Measurements from ENCODE around the gene PLPP2. TPM values are rescaled to one million over a fixed set of nuclear protein-coding genes. Genes with fewer than 3 reads are reported as not detected.

Gene PLPP2
- total RNA-seq, 2 donors from 2014 or later, result 40.1 to 76.6 TPM

GRCh38 chr19:296476-297225, 5.4 kb upstream of the PLPP2 start:
- WGBS, result 88% methylated on average over 22 of the region's 22 CpGs
- Histone ChIP-seq H3K4me1 (replicated peaks) (peaks cover 9% of the 10 kb centered on the region), H3K27me3 (replicated peaks; ENCODE audit: insufficient read depth) (no peaks in the 10 kb centered on the region), H3K27ac (peak overlapping the region in 1 of 2 donors; percentile 3), H3K4me3 (no peak overlapping the region), H3K36me3 (no peaks in the 10 kb centered on the region), H3K9me3 (no peaks in the 10 kb centered on the region)
- TF ChIP-seq POLR2AphosphoS5 (IDR thresholded peaks at IDR 0.05), result no peak
- TF ChIP-seq POLR2A (IDR thresholded peaks at IDR 0.05), result no peak
- TF ChIP-seq CTCF (IDR thresholded peaks at IDR 0.05), result no peak
- no peak for DNase-seq (ENCODE audit: low spot score)
- intact Hi-C loops (cut with DNase I), result no loop called here

- Histone ChIP-seq H3K4me1 (replicated peaks) (peaks cover 9% of the 10 kb centered on the region), H3K4me3 (no peak overlapping the region), H3K36me3 (no peaks in the 10 kb centered on the region), H3K27ac (peak overlapping the region; percentile 43 to 64), H3K9me3 (no peaks in the 10 kb centered on the region), H3K27me3 (replicated peaks; ENCODE audit: insufficient read depth) (no peaks in the 10 kb centered on the region)
- 41% methylated on average over 13 of the region's 13 CpGs for WGBS
- TF ChIP-seq POLR2AphosphoS5 (IDR thresholded peaks at IDR 0.05), result peak; percentile 47
- TF ChIP-seq CTCF (IDR thresholded peaks at IDR 0.05), result no peak
- no peak for TF ChIP-seq POLR2A (IDR thresholded peaks at IDR 0.05)
- intact Hi-C loops (cut with DNase I), result no loop called here
- DNase-seq (ENCODE audit: low spot score), result no peak
These were observed 4.6 kb upstream of the PLPP2 start for GRCh38 chr19:295687-296370.

GRCh38 chr19:294946-295686, 3.9 kb upstream of the PLPP2 start:
- Histone ChIP-seq H3K4me3 (no peak overlapping the region), H3K27me3 (replicated peaks; ENCODE audit: insufficient read depth) (no peaks in the 10 kb centered on the region), H3K36me3 (no peaks in the 10 kb centered on the region), H3K4me1 (replicated peaks) (peaks cover 9% of the 10 kb centered on the region), H3K27ac (peak overlapping the region; percentile 43 to 64), H3K9me3 (no peaks in the 10 kb centered on the region)
- WGBS, result 8% methylated on average over 37 of the region's 38 CpGs
- no peak for DNase-seq (ENCODE audit: low spot score)
- TF ChIP-seq POLR2A (IDR thresholded peaks at IDR 0.05) (no peak), POLR2AphosphoS5 (IDR thresholded peaks at IDR 0.05) (no peak), CTCF (IDR thresholded peaks at IDR 0.05) (peak; percentile 47 to 81 (median 55))
- intact Hi-C loops (cut with DNase I), result no loop called here

GRCh38 chr19:294341-294945, 3.2 kb upstream of the PLPP2 start:
- peaks cover 9% of the 10 kb centered on the region for H3K4me1 ChIP-seq (replicated peaks)
- no peak for DNase-seq (ENCODE audit: low spot score)
- H3K27ac ChIP-seq, result peak overlapping the region; percentile 43 to 64

More at GRCh38 chr19:294341-294945, 3.2 kb upstream of the PLPP2 start:
- TF ChIP-seq CTCF (IDR thresholded peaks at IDR 0.05) (no peak), POLR2AphosphoS5 (IDR thresholded peaks at IDR 0.05) (no peak), POLR2A (IDR thresholded peaks at IDR 0.05) (no peak)
- intact Hi-C loops (cut with DNase I), result no loop called here
- 8% methylated on average over 23 of the region's 29 CpGs for WGBS
- H3K36me3 ChIP-seq, result no peaks in the 10 kb centered on the region
- H3K4me3 ChIP-seq, result no peak overlapping the region
- no peaks in the 10 kb centered on the region for H3K27me3 ChIP-seq (replicated peaks; ENCODE audit: insufficient read depth)
- H3K9me3 ChIP-seq, result no peaks in the 10 kb centered on the region

Measured in prostate gland (tissue), 2 donors.